GM12873 (cell line): Measurements from ENCODE around the gene LRP5.

ENCODE experiments used
- CTCF ChIP-seq: IDR thresholded peaks from 2 replicates; pipeline ENCODE4 v1.5.1; 2012; ENCODE audit warnings: low read depth, mild to moderate bottlenecking, moderate library complexity, low read length, control low read depth; ENCODE audit not compliant: insufficient read depth; ENCODE audit errors: missing control alignments

The LRP5 gene

GRCh38 chr11:68341557-68342458 lies 29.4 kb downstream of the LRP5 start:
- no peak for TF ChIP-seq CTCF

GRCh38 chr11:68342459-68343158 lies 30.2 kb downstream of the LRP5 start:
- TF ChIP-seq CTCF: no peak

- no peak for TF ChIP-seq CTCF
These were observed 31.4 kb downstream of the LRP5 start for GRCh38 chr11:68343761-68344256.

GRCh38 chr11:68345776-68346461 lies 33.5 kb downstream of the LRP5 start:
- no peak for TF ChIP-seq CTCF

- no peak for TF ChIP-seq CTCF
These were observed 34.0 kb downstream of the LRP5 start for GRCh38 chr11:68346462-68346790.

- no peak for TF ChIP-seq CTCF
These were observed 35.0 kb downstream of the LRP5 start for GRCh38 chr11:68347345-68347744.

GRCh38 chr11:68347841-68348240 lies 35.5 kb downstream of the LRP5 start:
- TF ChIP-seq CTCF: no peak
